Endothelial cell of umbilical vein (primary cell): ENCODE results near the gene FCRL3.

ENCODE experiments used
- EZH2 ChIP-seq: IDR thresholded peaks from 2 replicates; pipeline ENCODE4 v1.6.1; 2012; ENCODE audit warnings: borderline replicate concordance, low read depth, mild to moderate bottlenecking, moderate library complexity, low read length, inconsistent platforms; ENCODE audit not compliant: severe bottlenecking
- GATA2 ChIP-seq: IDR thresholded peaks from 2 replicates; pipeline ENCODE4 v1.7.0; 2011; ENCODE audit warnings: low read depth, mild to moderate bottlenecking, moderate library complexity, mixed read lengths, low read length; ENCODE audit not compliant: insufficient read length, insufficient read depth
- POLR2A ChIP-seq: IDR thresholded peaks from 2 replicates; pipeline ENCODE4 v1.6.1; 2012; ENCODE audit warnings: low read depth, mild to moderate bottlenecking, control low read depth, low read length
- TF ChIP-seq, protein P1 (sequence below), 2 donors: IDR thresholded peaks; 1 replicate in 1 of 2; 2 replicates in 1 of 2; pipeline ENCODE4 v1.5.1; 2011; ENCODE audit warnings: low read length in 2 of 2, mild to moderate bottlenecking in 2 of 2, moderate library complexity in 2 of 2, control low read depth in 1 of 2, inconsistent platforms in 1 of 2, low read depth in 1 of 2; ENCODE audit not compliant: insufficient read depth in 1 of 2; ENCODE audit errors: extremely low read depth in 1 of 2
- TF ChIP-seq, protein P2 (sequence below): IDR thresholded peaks from 2 replicates; pipeline ENCODE4 v1.6.1; 2011; ENCODE audit not compliant: insufficient read depth, insufficient read length

DNA sequence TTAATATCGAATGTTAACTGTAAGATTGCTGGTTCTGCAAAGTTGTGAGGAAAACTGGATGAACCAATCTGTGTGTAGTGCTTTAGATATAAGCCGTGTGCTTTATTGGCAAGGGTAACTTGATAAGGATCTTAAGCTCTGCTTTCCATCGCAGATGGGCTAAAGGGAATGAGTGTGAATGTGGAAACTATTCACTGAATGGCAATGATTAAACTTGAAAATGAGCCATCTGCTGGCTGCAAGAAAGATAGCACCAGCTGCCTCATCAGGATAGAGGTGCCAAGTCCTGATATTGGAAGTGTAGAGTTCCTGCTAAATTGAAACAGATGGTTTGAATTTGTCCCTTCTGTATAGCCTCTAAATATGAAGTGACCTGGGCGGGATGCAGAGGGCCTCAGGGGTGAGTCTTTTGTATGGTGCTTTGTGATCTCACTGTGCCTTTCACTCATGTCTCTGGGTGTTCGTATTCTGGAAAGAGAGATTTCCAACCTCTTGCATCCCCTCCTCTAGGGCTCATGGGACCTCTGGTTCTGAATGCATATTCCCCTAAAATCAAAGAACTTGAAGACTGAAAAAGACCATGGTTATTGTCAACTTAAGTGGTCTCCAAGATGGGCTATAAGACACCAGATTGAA lies 9.2 kb downstream of the FCRL3 start:
- TF ChIP-seq, protein P1, sequence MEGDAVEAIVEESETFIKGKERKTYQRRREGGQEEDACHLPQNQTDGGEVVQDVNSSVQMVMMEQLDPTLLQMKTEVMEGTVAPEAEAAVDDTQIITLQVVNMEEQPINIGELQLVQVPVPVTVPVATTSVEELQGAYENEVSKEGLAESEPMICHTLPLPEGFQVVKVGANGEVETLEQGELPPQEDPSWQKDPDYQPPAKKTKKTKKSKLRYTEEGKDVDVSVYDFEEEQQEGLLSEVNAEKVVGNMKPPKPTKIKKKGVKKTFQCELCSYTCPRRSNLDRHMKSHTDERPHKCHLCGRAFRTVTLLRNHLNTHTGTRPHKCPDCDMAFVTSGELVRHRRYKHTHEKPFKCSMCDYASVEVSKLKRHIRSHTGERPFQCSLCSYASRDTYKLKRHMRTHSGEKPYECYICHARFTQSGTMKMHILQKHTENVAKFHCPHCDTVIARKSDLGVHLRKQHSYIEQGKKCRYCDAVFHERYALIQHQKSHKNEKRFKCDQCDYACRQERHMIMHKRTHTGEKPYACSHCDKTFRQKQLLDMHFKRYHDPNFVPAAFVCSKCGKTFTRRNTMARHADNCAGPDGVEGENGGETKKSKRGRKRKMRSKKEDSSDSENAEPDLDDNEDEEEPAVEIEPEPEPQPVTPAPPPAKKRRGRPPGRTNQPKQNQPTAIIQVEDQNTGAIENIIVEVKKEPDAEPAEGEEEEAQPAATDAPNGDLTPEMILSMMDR (IDR thresholded peaks at IDR 0.05; ENCODE audit: extremely low read depth in 1 of 2, insufficient read depth in 1 of 2, low read depth in 1 of 2, low read length in 2 of 2): peak in 1 of 2 donors; percentile 47
- TF ChIP-seq POLR2A (no peak), EZH2 (no peak), GATA2 (no peak)
- TF ChIP-seq, protein P2, sequence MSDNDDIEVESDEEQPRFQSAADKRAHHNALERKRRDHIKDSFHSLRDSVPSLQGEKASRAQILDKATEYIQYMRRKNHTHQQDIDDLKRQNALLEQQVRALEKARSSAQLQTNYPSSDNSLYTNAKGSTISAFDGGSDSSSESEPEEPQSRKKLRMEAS: no peak
